ENCODE data around the gene GPR62. TPM values are rescaled to one million over a fixed set of nuclear protein-coding genes. Genes with fewer than 3 reads are reported as not detected.
"Not testable (repeated sequence)": the region's sequence is repeated elsewhere in the genome, so short reads cannot be mapped to it uniquely, and the experiment has no call there.

Gene GPR62
- not detected for total RNA-seq

GRCh38 chr3:51955175-51955892 is at the start of gene GPR62:
Gene GPR62, plus strand, starts transcription at chr3:51955381. Its CDS starts 272 bp downstream, at chr3:51955653.
- Mint-ChIP-seq H3K4me3 (no peak within 1 kb of the TSS), H3K4me1 (peaks cover 7% of the 10 kb centered on the region), H3K27me3 (peaks cover 35% of the 10 kb centered on the region), H3K36me3 (ENCODE audit: low read depth) (peaks cover 3% of the 10 kb centered on the region), H3K27ac (no peak within 1 kb of the TSS), H3K9me3 (no peaks in the 10 kb centered on the region)
- CTCF ChIA-PET, result no interaction called here
- POLR2A ChIA-PET, result interaction anchor here (0.9 to 1.1 kb wide), 2 partner anchors 9 to 10 kb away, joined by 3 to 4 read pairs; no protein-coding TSS in a partner anchor
- no peak for DNase-seq

- Mint-ChIP-seq H3K27ac (no peak overlapping the region), H3K27me3 (peaks cover 9% of the 10 kb centered on the region), H3K4me3 (no peak overlapping the region), H3K9me3 (peaks cover 12% of the 10 kb centered on the region), H3K4me1 (peaks cover 2% of the 10 kb centered on the region), H3K36me3 (ENCODE audit: low read depth) (peaks cover 13% of the 10 kb centered on the region)
- ChIA-PET POLR2A (no interaction called here), CTCF (no interaction called here)
- DNase-seq, result no peak
These were observed 47.2 kb upstream of the GPR62 start for GRCh38 chr3:51908026-51908425.

GRCh38 chr3:51916418-51916817 is 38.8 kb upstream of the GPR62 start:
- ChIA-PET CTCF (no interaction called here), POLR2A (no interaction called here)
- no peak for DNase-seq

GRCh38 chr3:51921081-51921578 is 34.1 kb upstream of the GPR62 start:
- Mint-ChIP-seq H3K4me3 (no peak overlapping the region), H3K4me1 (no peaks in the 10 kb centered on the region), H3K27ac (no peak overlapping the region), H3K27me3 (peaks cover 28% of the 10 kb centered on the region), H3K36me3 (ENCODE audit: low read depth) (no peaks in the 10 kb centered on the region), H3K9me3 (no peaks in the 10 kb centered on the region)
- POLR2A ChIA-PET, result no interaction called here
- CTCF ChIA-PET, result no interaction called here
- no peak for DNase-seq

More at GRCh38 chr3:51916418-51916817, 38.8 kb upstream of the GPR62 start:
- H3K4me1 Mint-ChIP-seq, result no peaks in the 10 kb centered on the region
- H3K4me3 Mint-ChIP-seq, result no peak overlapping the region
- no peak overlapping the region for H3K27ac Mint-ChIP-seq
- no peaks in the 10 kb centered on the region for H3K36me3 Mint-ChIP-seq (ENCODE audit: low read depth)
- no peaks in the 10 kb centered on the region for H3K9me3 Mint-ChIP-seq
- H3K27me3 Mint-ChIP-seq, result peaks cover 22% of the 10 kb centered on the region

GRCh38 chr3:51927061-51927977 is 27.9 kb upstream of the GPR62 start:
- H3K27me3 Mint-ChIP-seq, result peaks cover 2% of the 10 kb centered on the region
- H3K9me3 Mint-ChIP-seq, result no peaks in the 10 kb centered on the region
- no peak overlapping the region for H3K4me3 Mint-ChIP-seq
- no peak overlapping the region for H3K27ac Mint-ChIP-seq
- no peaks in the 10 kb centered on the region for H3K36me3 Mint-ChIP-seq (ENCODE audit: low read depth)
- ChIA-PET CTCF (interaction anchor here (0.6 to 0.8 kb wide), 2 partner anchors 9 to 14 kb away, joined by 3 to 4 read pairs; partner anchors contain the start of gene RRP9), POLR2A (no interaction called here)
- no peaks in the 10 kb centered on the region for H3K4me1 Mint-ChIP-seq
- no peak for DNase-seq

- CTCF ChIA-PET, result no interaction called here
These were observed 26.7 kb upstream of the GPR62 start for GRCh38 chr3:51928438-51928837.

GRCh38 chr3:51928981-51929380 is 26.2 kb upstream of the GPR62 start:
- DNase-seq; H3K27me3 Mint-ChIP-seq; H3K4me3 Mint-ChIP-seq; POLR2A ChIA-PET; CTCF ChIA-PET; H3K27ac Mint-ChIP-seq; H3K36me3 Mint-ChIP-seq (ENCODE audit: low read depth); H3K9me3 Mint-ChIP-seq; H3K4me1 Mint-ChIP-seq: not testable (repeated sequence)

More at GRCh38 chr3:51928438-51928837, 26.7 kb upstream of the GPR62 start:
- H3K27me3 Mint-ChIP-seq, result no peaks in the 10 kb centered on the region
- H3K36me3 Mint-ChIP-seq (ENCODE audit: low read depth), result peaks cover under 1% of the 10 kb centered on the region
- no peak overlapping the region for H3K4me3 Mint-ChIP-seq
- no peaks in the 10 kb centered on the region for H3K9me3 Mint-ChIP-seq
- H3K27ac Mint-ChIP-seq, result no peak overlapping the region
- POLR2A ChIA-PET, result no interaction called here
- H3K4me1 Mint-ChIP-seq, result no peaks in the 10 kb centered on the region
- no peak for DNase-seq

GRCh38 chr3:51929420-51930003 is 25.7 kb upstream of the GPR62 start:
- Mint-ChIP-seq H3K27me3 (no peaks in the 10 kb centered on the region), H3K36me3 (ENCODE audit: low read depth) (peaks cover 3% of the 10 kb centered on the region), H3K9me3 (no peaks in the 10 kb centered on the region), H3K4me3 (no peak overlapping the region), H3K4me1 (no peaks in the 10 kb centered on the region), H3K27ac (no peak overlapping the region)
- POLR2A ChIA-PET, result no interaction called here
- DNase-seq, result no peak
- CTCF ChIA-PET, result interaction anchor here (0.5 kb wide), 1 partner anchor 10 kb away, joined by 3 read pairs; no protein-coding TSS in a partner anchor

GRCh38 chr3:51930439-51930838 is 24.7 kb upstream of the GPR62 start:
- Mint-ChIP-seq H3K27ac (no peak overlapping the region), H3K4me1 (no peaks in the 10 kb centered on the region), H3K9me3 (no peaks in the 10 kb centered on the region), H3K36me3 (ENCODE audit: low read depth) (peaks cover 8% of the 10 kb centered on the region), H3K27me3 (no peaks in the 10 kb centered on the region), H3K4me3 (no peak overlapping the region)
- ChIA-PET CTCF (no interaction called here), POLR2A (no interaction called here)
- DNase-seq, result no peak

GRCh38 chr3:51931756-51932155 is 23.4 kb upstream of the GPR62 start:
- Mint-ChIP-seq H3K4me1 (no peaks in the 10 kb centered on the region), H3K9me3 (no peaks in the 10 kb centered on the region), H3K36me3 (ENCODE audit: low read depth) (peaks cover 10% of the 10 kb centered on the region), H3K27ac (no peak overlapping the region), H3K4me3 (no peak overlapping the region), H3K27me3 (no peaks in the 10 kb centered on the region)
- ChIA-PET POLR2A (no interaction called here), CTCF (interaction anchor here (2.0 kb wide), 1 partner anchor 10 kb away, joined by 7 read pairs; the partner anchor contains the start of gene RRP9)
- DNase-seq, result no peak

- H3K27ac Mint-ChIP-seq, result no peak overlapping the region
- no peak for DNase-seq
- no peaks in the 10 kb centered on the region for H3K9me3 Mint-ChIP-seq
- no peaks in the 10 kb centered on the region for H3K27me3 Mint-ChIP-seq
- POLR2A ChIA-PET, result interaction anchor here (1.5 kb wide), 1 partner anchor 9 kb away, joined by 5 read pairs; the partner anchor contains the start of genes PARP3 and RRP9
- CTCF ChIA-PET, result interaction anchor here (2.0 kb wide), 1 partner anchor 9 kb away, joined by 7 read pairs; the partner anchor contains the start of gene RRP9
- no peaks in the 10 kb centered on the region for H3K4me1 Mint-ChIP-seq
- H3K4me3 Mint-ChIP-seq, result no peak overlapping the region
- H3K36me3 Mint-ChIP-seq (ENCODE audit: low read depth), result peaks cover 18% of the 10 kb centered on the region
These were observed 22.5 kb upstream of the GPR62 start for GRCh38 chr3:51932471-51933370.

- Mint-ChIP-seq H3K9me3 (no peaks in the 10 kb centered on the region), H3K27me3 (no peaks in the 10 kb centered on the region), H3K4me1 (no peaks in the 10 kb centered on the region), H3K27ac (no peak overlapping the region), H3K36me3 (ENCODE audit: low read depth) (peaks cover 18% of the 10 kb centered on the region), H3K4me3 (no peak overlapping the region)
- POLR2A ChIA-PET, result interaction anchor here (1.5 kb wide), 1 partner anchor 8 kb away, joined by 5 read pairs; the partner anchor contains the start of genes PARP3 and RRP9
- DNase-seq, result no peak
- CTCF ChIA-PET, result interaction anchor here (2.0 kb wide), 1 partner anchor 8 kb away, joined by 7 read pairs; the partner anchor contains the start of gene RRP9
These were observed 21.6 kb upstream of the GPR62 start for GRCh38 chr3:51933471-51934138.

All from activated CD4-positive, alpha-beta memory T cell treated with anti-CD3 and anti-CD28 coated beads, Interleukin-2, amount 10 ng/mL, durations not matched to agents 7 days and 5 days (primary cell).